ENCODE measurements around the gene ABHD2.

Gene ABHD2

GRCh38 chr15:89111961-89112340 is 23.7 kb downstream of the ABHD2 start:
- H3K9me3 ChIP-seq (ENCODE audit: control insufficient read depth, insufficient read depth, low read depth, low read length): no peaks in the 10 kb centered on the region
- TF ChIP-seq AEBP2 (tag by site-specific recombination; IDR thresholded peaks at IDR 0.05; ENCODE audit: borderline replicate concordance) (no peak), ZBTB17 (tag by site-specific recombination; IDR thresholded peaks at IDR 0.05) (no peak), ZSCAN18 (tag by site-specific recombination; IDR thresholded peaks at IDR 0.05) (no peak), ZBTB48 (tag by site-specific recombination; IDR thresholded peaks at IDR 0.05) (no peak), ZNF580 (tag by site-specific recombination; IDR thresholded peaks at IDR 0.05) (no peak), PRDM1 (tag by site-specific recombination; IDR thresholded peaks at IDR 0.05) (no peak), ZSCAN5A (tag by site-specific recombination; IDR thresholded peaks at IDR 0.05) (no peak), ZSCAN4 (tag by site-specific recombination; IDR thresholded peaks at IDR 0.05) (no peak), ZNF585B (tag by site-specific recombination; IDR thresholded peaks at IDR 0.05) (no peak), KLF9 (tag by site-specific recombination; IDR thresholded peaks at IDR 0.05; ENCODE audit: low read depth) (no peak), ZNF248 (tag by site-specific recombination; IDR thresholded peaks at IDR 0.05) (no peak), PATZ1 (tag by site-specific recombination; IDR thresholded peaks at IDR 0.05) (no peak), ZBTB8A (tag by site-specific recombination; IDR thresholded peaks at IDR 0.05) (no peak), ZNF157 (tag by site-specific recombination; IDR thresholded peaks at IDR 0.05) (no peak)
- H3K4me1 ChIP-seq (ENCODE audit: control insufficient read depth, insufficient read depth, low read length): no peaks in the 10 kb centered on the region; the same call in 1 of the 2 replicates
- peaks cover 8 to 18% of the 10 kb centered on the region in 2 experiments for H3K36me3 ChIP-seq (ENCODE audit: control insufficient read depth in 2 of 2, insufficient read depth in 1 of 2, low read length in 2 of 2)
- CTCF ChIA-PET: interaction anchor here (0.6 to 4.0 kb wide), 8 partner anchors 9 to 1548 kb away, joined by 3 to 31 read pairs (median 5); no protein-coding TSS in a partner anchor
- H3K27ac ChIP-seq (ENCODE audit: extremely low read depth, low read depth, low read length): no peak overlapping the region
- no peak overlapping the region for H3K4me3 ChIP-seq (ENCODE audit: low read depth, low read length)
- POLR2A ChIA-PET: no interaction called here

GRCh38 chr15:89112341-89112971 is 24.2 kb downstream of the ABHD2 start:
- H3K27ac ChIP-seq (ENCODE audit: extremely low read depth, low read depth, low read length): no peak overlapping the region
- ChIA-PET POLR2A (interaction anchor here (0.6 kb wide), 1 partner anchor 81 kb away, joined by 6 read pairs; no protein-coding TSS in a partner anchor), CTCF (interaction anchor here (0.6 to 4.0 kb wide), 8 partner anchors 9 to 1548 kb away, joined by 3 to 31 read pairs (median 5); no protein-coding TSS in a partner anchor)
- H3K4me3 ChIP-seq (ENCODE audit: low read depth, low read length): no peak overlapping the region
- H3K4me1 ChIP-seq (ENCODE audit: control insufficient read depth, insufficient read depth, low read length): no peaks in the 10 kb centered on the region; the same call in 1 of the 2 replicates
- peaks cover 8 to 21% of the 10 kb centered on the region in 2 experiments for H3K36me3 ChIP-seq (ENCODE audit: control insufficient read depth in 2 of 2, insufficient read depth in 1 of 2, low read length in 2 of 2)
- H3K9me3 ChIP-seq (ENCODE audit: control insufficient read depth, insufficient read depth, low read depth, low read length): no peaks in the 10 kb centered on the region
- TF ChIP-seq ZNF324 (tag by site-specific recombination; IDR thresholded peaks at IDR 0.05) (no peak), BCL11B (tag by site-specific recombination; IDR thresholded peaks at IDR 0.05; ENCODE audit: low read depth) (no peak), ZNF366 (tag by site-specific recombination; conservative IDR thresholded peaks at IDR 0.05) (0 out of 2 replicates have a peak, but pooled peaks have one; percentile 26), ZNF362 (tag by site-specific recombination; IDR thresholded peaks at IDR 0.05) (peak; percentile 54; the same call in 1 of the 2 replicates), ZNF280D (tag by site-specific recombination; IDR thresholded peaks at IDR 0.05) (no peak), ZNF629 (tag by site-specific recombination; IDR thresholded peaks at IDR 0.05) (peak; percentile 51), ZNF623 (tag by site-specific recombination; IDR thresholded peaks at IDR 0.05) (no peak), ZNF664 (tag by site-specific recombination; IDR thresholded peaks at IDR 0.05) (peak; percentile 31; the same call in 1 of the 2 replicates)

Data from HEK293 (cell line).